SU-DHL-6 (cell line): ENCODE results near the gene MOB3B.

Experiments used
- EZH2phosphoT487 ChIP-seq: fragments of 200-600 bp; sonication (generic), shearing (Covaris generic); conservative IDR thresholded peaks from 2 replicates; pipeline ENCODE4 v1.6.1; 2018; ENCODE audit warnings: mild to moderate bottlenecking, antibody characterized with exemption, low read length, moderate library complexity, mixed read lengths
- TF ChIP-seq, protein P1 (sequence below): fragments of 200-600 bp; sonication (generic); IDR thresholded peaks from one replicate; pipeline ENCODE4 v1.5.1; 2017; ENCODE audit warnings: antibody characterized with exemption, mild to moderate bottlenecking, low read length, moderate library complexity; ENCODE audit not compliant: insufficient read depth, poor library complexity, severe bottlenecking

DNA sequence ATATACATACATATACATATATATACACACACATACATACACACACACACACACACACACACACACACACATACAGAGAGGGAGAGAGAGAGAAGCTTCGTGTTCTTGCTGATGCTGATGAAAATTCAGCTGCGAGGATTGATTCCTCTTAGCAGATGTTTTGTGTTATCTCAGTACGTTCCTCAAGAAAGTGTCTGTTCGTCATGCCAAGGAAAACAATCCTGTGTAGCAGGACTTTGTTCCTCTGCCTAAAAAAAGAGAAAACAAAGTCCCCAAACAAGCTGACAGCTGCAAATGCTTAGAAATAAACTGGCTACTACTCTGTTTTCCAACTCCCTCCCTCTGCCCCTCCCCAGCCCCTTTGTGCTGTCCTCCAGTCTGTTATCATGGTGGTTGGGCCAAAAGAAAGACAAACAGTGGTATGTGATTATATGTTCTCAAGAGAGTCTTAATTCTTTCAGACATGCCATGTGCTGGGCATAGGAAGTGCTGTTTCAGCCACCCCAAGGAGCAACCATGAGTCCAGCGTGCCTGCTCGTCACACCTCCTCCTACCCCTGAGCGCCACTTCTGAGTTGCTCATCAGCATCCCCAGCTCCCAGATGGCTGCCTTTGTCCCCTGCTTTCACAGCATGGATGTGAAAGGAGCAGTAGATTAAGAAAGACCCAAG, 161.2 kb downstream of the MOB3B start:
- TF ChIP-seq, protein P1, sequence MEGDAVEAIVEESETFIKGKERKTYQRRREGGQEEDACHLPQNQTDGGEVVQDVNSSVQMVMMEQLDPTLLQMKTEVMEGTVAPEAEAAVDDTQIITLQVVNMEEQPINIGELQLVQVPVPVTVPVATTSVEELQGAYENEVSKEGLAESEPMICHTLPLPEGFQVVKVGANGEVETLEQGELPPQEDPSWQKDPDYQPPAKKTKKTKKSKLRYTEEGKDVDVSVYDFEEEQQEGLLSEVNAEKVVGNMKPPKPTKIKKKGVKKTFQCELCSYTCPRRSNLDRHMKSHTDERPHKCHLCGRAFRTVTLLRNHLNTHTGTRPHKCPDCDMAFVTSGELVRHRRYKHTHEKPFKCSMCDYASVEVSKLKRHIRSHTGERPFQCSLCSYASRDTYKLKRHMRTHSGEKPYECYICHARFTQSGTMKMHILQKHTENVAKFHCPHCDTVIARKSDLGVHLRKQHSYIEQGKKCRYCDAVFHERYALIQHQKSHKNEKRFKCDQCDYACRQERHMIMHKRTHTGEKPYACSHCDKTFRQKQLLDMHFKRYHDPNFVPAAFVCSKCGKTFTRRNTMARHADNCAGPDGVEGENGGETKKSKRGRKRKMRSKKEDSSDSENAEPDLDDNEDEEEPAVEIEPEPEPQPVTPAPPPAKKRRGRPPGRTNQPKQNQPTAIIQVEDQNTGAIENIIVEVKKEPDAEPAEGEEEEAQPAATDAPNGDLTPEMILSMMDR, result no peak
- TF ChIP-seq EZH2phosphoT487, result no peak
